ENCODE measurements around the gene SOX11. TPM values are rescaled to one million over a fixed set of nuclear protein-coding genes. Genes with fewer than 3 reads are reported as not detected.

The SOX11 gene
- total RNA-seq, 1 donor from 2014 or later = not detected

GRCh38 chr2:5741242-5741641 is 49.1 kb downstream of the SOX11 start:
- Histone ChIP-seq H3K4me3 (no peak overlapping the region), H3K36me3 (no peaks in the 10 kb centered on the region), H3K4me1 (no peaks in the 10 kb centered on the region), H3K9me3 (no peaks in the 10 kb centered on the region), H3K27me3 (no peaks in the 10 kb centered on the region), H3K27ac (no peak overlapping the region)
- DNase-seq (ENCODE audit: extremely low spot score in 2 of 2) = no peak
- TF ChIP-seq POLR2AphosphoS5 (IDR thresholded peaks at IDR 0.05; ENCODE audit: insufficient read depth in 1 of 2, low read depth in 1 of 2) (no peak), POLR2A (IDR thresholded peaks at IDR 0.05) (no peak), CTCF (IDR thresholded peaks at IDR 0.05) (no peak)
- intact Hi-C loops (cut with DNase I) = no loop called here

- no peaks in the 10 kb centered on the region for H3K36me3 ChIP-seq
- TF ChIP-seq CTCF (IDR thresholded peaks at IDR 0.05) (no peak), POLR2AphosphoS5 (IDR thresholded peaks at IDR 0.05; ENCODE audit: insufficient read depth in 1 of 2, low read depth in 1 of 2) (no peak), POLR2A (IDR thresholded peaks at IDR 0.05) (no peak)
- no peaks in the 10 kb centered on the region for H3K27me3 ChIP-seq
- intact Hi-C loops (cut with DNase I) = no loop called here
- no peak overlapping the region for H3K4me3 ChIP-seq
- H3K4me1 ChIP-seq = no peaks in the 10 kb centered on the region
- H3K9me3 ChIP-seq = no peaks in the 10 kb centered on the region
- H3K27ac ChIP-seq = no peak overlapping the region
- no peak for DNase-seq (ENCODE audit: extremely low spot score in 2 of 2)
Observed at GRCh38 chr2:5742126-5742525, 49.9 kb downstream of the SOX11 start.

GRCh38 chr2:5748391-5748790 is 56.2 kb downstream of the SOX11 start:
- no peak for DNase-seq (ENCODE audit: extremely low spot score in 2 of 2)
- Histone ChIP-seq H3K36me3 (no peaks in the 10 kb centered on the region), H3K9me3 (no peaks in the 10 kb centered on the region), H3K27me3 (no peaks in the 10 kb centered on the region), H3K4me1 (no peaks in the 10 kb centered on the region), H3K4me3 (no peak overlapping the region), H3K27ac (no peak overlapping the region)
- TF ChIP-seq CTCF (IDR thresholded peaks at IDR 0.05) (no peak), POLR2AphosphoS5 (IDR thresholded peaks at IDR 0.05; ENCODE audit: insufficient read depth in 1 of 2, low read depth in 1 of 2) (no peak), POLR2A (IDR thresholded peaks at IDR 0.05) (no peak)
- intact Hi-C loops (cut with DNase I) = no loop called here

GRCh38 chr2:5748946-5749345 is 56.8 kb downstream of the SOX11 start:
- H3K27me3 ChIP-seq = no peaks in the 10 kb centered on the region
- no peak overlapping the region for H3K27ac ChIP-seq
- DNase-seq (ENCODE audit: extremely low spot score in 2 of 2) = no peak
- H3K4me3 ChIP-seq = no peak overlapping the region
- no peaks in the 10 kb centered on the region for H3K4me1 ChIP-seq
- no peak for TF ChIP-seq CTCF (IDR thresholded peaks at IDR 0.05)
- H3K36me3 ChIP-seq = no peaks in the 10 kb centered on the region
- H3K9me3 ChIP-seq = no peaks in the 10 kb centered on the region
- intact Hi-C loops (cut with DNase I) = no loop called here

- Histone ChIP-seq H3K9me3 (no peaks in the 10 kb centered on the region), H3K27ac (no peak overlapping the region), H3K27me3 (no peaks in the 10 kb centered on the region), H3K4me3 (no peak overlapping the region), H3K4me1 (no peaks in the 10 kb centered on the region), H3K36me3 (no peaks in the 10 kb centered on the region)
- TF ChIP-seq POLR2AphosphoS5 (IDR thresholded peaks at IDR 0.05; ENCODE audit: insufficient read depth in 1 of 2, low read depth in 1 of 2) (no peak), CTCF (IDR thresholded peaks at IDR 0.05) (no peak), POLR2A (IDR thresholded peaks at IDR 0.05) (no peak)
- intact Hi-C loops (cut with DNase I) = no loop called here
- DNase-seq (ENCODE audit: extremely low spot score in 2 of 2) = no peak
Observed at GRCh38 chr2:5749347-5749746, 57.2 kb downstream of the SOX11 start.

Data from vagina (tissue), 2 donors.